Testis (tissue), 2 donors: ENCODE results near the gene OR52K2.

Experiments used
- CTCF ChIP-seq, 3 experiments: fragments of 450-650 bp in 2 of 3; fragments of 200-600 bp in 1 of 3; sonication (generic) in 1 of 3; IDR thresholded peaks; one replicate each; pipeline ENCODE4 v1.5.1; 2016 to 2019; ENCODE audit warnings: antibody characterized with exemption in 3 of 3, mild to moderate bottlenecking in 2 of 3, moderate library complexity in 1 of 3
- POLR2A ChIP-seq: fragments of 450-650 bp; IDR thresholded peaks from one replicate; pipeline ENCODE4 v1.6.1; 2017; ENCODE audit warnings: antibody characterized with exemption, mild to moderate bottlenecking, moderate library complexity

- TF ChIP-seq CTCF (IDR thresholded peaks at IDR 0.05) (no peak), POLR2A (no peak)
Measured at GRCh38 chr11:4484310-4484709, 35.2 kb downstream of the OR52K2 start.
